Sciatic nerve (tissue), 2 donors: Measurements from ENCODE around the gene PKNOX2. TPM values are rescaled to one million over a fixed set of nuclear protein-coding genes. Genes with fewer than 3 reads are reported as not detected.

Experiments
- ATAC-seq: fragments of 200-7000 bp; cut with Tn5 transposase; one replicate; pipeline ENCODE4 v1.9.1; 2020; ENCODE audit warnings: mild to moderate bottlenecking, moderate library complexity
- DNase-seq: peaks from one replicate; pipeline ENCODE4 v3.0.0-alpha.2; 2020; ENCODE audit warnings: low spot score
- intact Hi-C: fragments of 100-400 bp; cut with DNase I; formaldehyde crosslinking; loops from one replicate; pipeline ENCODE4 v1.14.2; 2022
- total RNA-seq: library from RNA; stranded (reverse); fragmentation: NEBNext Ultra II Directional; extraction: Animal tissue kit (Norgen Biotek cat#: 25700); gene quantifications from one replicate; pipeline ENCODE4 v1.2.1, GENCODE V29; 2021
- donor health status: DM: no; HTN: no; CAD: no.
- donor health status: DM: no; HTN: no; CAD: no.

Gene PKNOX2
- total RNA-seq, 1 donor from 2014 or later: 17.3 TPM

GRCh38 chr11:125376856-125377255 lies 212.3 kb downstream of the PKNOX2 start:
- intact Hi-C loops: no loop called here
- ATAC-seq (no peak), DNase-seq (no peak)

- no peak for DNase-seq
- ATAC-seq: no peak
- intact Hi-C loops: no loop called here
Measured at GRCh38 chr11:125378083-125378482, 213.5 kb downstream of the PKNOX2 start.

- DNase-seq (no peak), ATAC-seq (no peak)
- intact Hi-C loops: no loop called here
Measured at GRCh38 chr11:125378571-125378970, 214.0 kb downstream of the PKNOX2 start.

- intact Hi-C loops: no loop called here
- DNase-seq: no peak
- ATAC-seq: no peak
Measured at GRCh38 chr11:125379565-125379964, 215.0 kb downstream of the PKNOX2 start.

GRCh38 chr11:125379981-125380380 lies 215.4 kb downstream of the PKNOX2 start:
- intact Hi-C loops: no loop called here
- ATAC-seq (no peak), DNase-seq (no peak)

GRCh38 chr11:125380756-125381445 lies 216.3 kb downstream of the PKNOX2 start:
- DNase-seq (no peak), ATAC-seq (no peak)

GRCh38 chr11:125381499-125382044 lies 217.0 kb downstream of the PKNOX2 start:
- DNase-seq (no peak), ATAC-seq (no peak)
- intact Hi-C loops: no loop called here

More at GRCh38 chr11:125380756-125381445, 216.3 kb downstream of the PKNOX2 start:
- intact Hi-C loops: no loop called here

- DNase-seq (no peak), ATAC-seq (no peak)
- intact Hi-C loops: no loop called here
Measured at GRCh38 chr11:125382314-125382791, 217.8 kb downstream of the PKNOX2 start.

- ATAC-seq (no peak), DNase-seq (no peak)
- intact Hi-C loops: no loop called here
Measured at GRCh38 chr11:125382822-125383221, 218.3 kb downstream of the PKNOX2 start.

- no peak for DNase-seq
- ATAC-seq: no peak
- intact Hi-C loops: no loop called here
Measured at GRCh38 chr11:125384825-125385224, 220.3 kb downstream of the PKNOX2 start.

GRCh38 chr11:125387901-125388300 lies 223.3 kb downstream of the PKNOX2 start:
- intact Hi-C loops: loop anchor here (2.0 kb wide), 1 partner anchor 33 kb away; no protein-coding TSS in a partner anchor
- DNase-seq (no peak), ATAC-seq (no peak)

- DNase-seq (no peak), ATAC-seq (no peak)
- intact Hi-C loops: loop anchor here (2.0 kb wide), 1 partner anchor 32 kb away; no protein-coding TSS in a partner anchor
Measured at GRCh38 chr11:125388611-125389010, 224.1 kb downstream of the PKNOX2 start.

GRCh38 chr11:125389339-125390166 lies 225.0 kb downstream of the PKNOX2 start:
- DNase-seq: no peak
- intact Hi-C loops: loop anchor here (2.0 kb wide), 1 partner anchor 31 kb away; no protein-coding TSS in a partner anchor

GRCh38 chr11:125390946-125391345 lies 226.4 kb downstream of the PKNOX2 start:
- ATAC-seq (peak; percentile 46), DNase-seq (no peak)

More at GRCh38 chr11:125389339-125390166, 225.0 kb downstream of the PKNOX2 start:
- ATAC-seq: no peak

GRCh38 chr11:125393331-125393730 lies 228.8 kb downstream of the PKNOX2 start:
- ATAC-seq (no peak), DNase-seq (no peak)
- intact Hi-C loops: no loop called here

More at GRCh38 chr11:125390946-125391345, 226.4 kb downstream of the PKNOX2 start:
- intact Hi-C loops: no loop called here

GRCh38 chr11:125394296-125394695 lies 229.7 kb downstream of the PKNOX2 start:
- ATAC-seq (no peak), DNase-seq (no peak)
- intact Hi-C loops: no loop called here

GRCh38 chr11:125397421-125397820 lies 232.9 kb downstream of the PKNOX2 start:
- DNase-seq: no peak

GRCh38 chr11:125398475-125398874 lies 233.9 kb downstream of the PKNOX2 start:
- no peak for DNase-seq
- intact Hi-C loops: no loop called here
- no peak for ATAC-seq

More at GRCh38 chr11:125397421-125397820, 232.9 kb downstream of the PKNOX2 start:
- intact Hi-C loops: no loop called here
- no peak for ATAC-seq

GRCh38 chr11:125398994-125399640 lies 234.6 kb downstream of the PKNOX2 start:
- DNase-seq (no peak), ATAC-seq (no peak)
- intact Hi-C loops: no loop called here
